ENCODE measurements around the gene SHROOM4.

The SHROOM4 gene

GRCh38 chrX:50579955-50580354 is 234.0 kb downstream of the SHROOM4 start:
- TF ChIP-seq EZH2phosphoT487 (IDR thresholded peaks at IDR 0.05; ENCODE audit: borderline replicate concordance, low read length) = no peak
- TF ChIP-seq, protein P1, sequence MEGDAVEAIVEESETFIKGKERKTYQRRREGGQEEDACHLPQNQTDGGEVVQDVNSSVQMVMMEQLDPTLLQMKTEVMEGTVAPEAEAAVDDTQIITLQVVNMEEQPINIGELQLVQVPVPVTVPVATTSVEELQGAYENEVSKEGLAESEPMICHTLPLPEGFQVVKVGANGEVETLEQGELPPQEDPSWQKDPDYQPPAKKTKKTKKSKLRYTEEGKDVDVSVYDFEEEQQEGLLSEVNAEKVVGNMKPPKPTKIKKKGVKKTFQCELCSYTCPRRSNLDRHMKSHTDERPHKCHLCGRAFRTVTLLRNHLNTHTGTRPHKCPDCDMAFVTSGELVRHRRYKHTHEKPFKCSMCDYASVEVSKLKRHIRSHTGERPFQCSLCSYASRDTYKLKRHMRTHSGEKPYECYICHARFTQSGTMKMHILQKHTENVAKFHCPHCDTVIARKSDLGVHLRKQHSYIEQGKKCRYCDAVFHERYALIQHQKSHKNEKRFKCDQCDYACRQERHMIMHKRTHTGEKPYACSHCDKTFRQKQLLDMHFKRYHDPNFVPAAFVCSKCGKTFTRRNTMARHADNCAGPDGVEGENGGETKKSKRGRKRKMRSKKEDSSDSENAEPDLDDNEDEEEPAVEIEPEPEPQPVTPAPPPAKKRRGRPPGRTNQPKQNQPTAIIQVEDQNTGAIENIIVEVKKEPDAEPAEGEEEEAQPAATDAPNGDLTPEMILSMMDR (IDR thresholded peaks at IDR 0.05; ENCODE audit: low read depth, low read length, poor library complexity, severe bottlenecking) = peak; percentile 54
- Histone ChIP-seq H3K4me1 (ENCODE audit: control insufficient read depth, low read length) (no peaks in the 10 kb centered on the region), H3K4me3 (ENCODE audit: low read length) (no peak overlapping the region), H3F3A (ENCODE audit: control insufficient read depth, insufficient read depth) (no peaks in the 10 kb centered on the region), H3K36me3 (ENCODE audit: control insufficient read depth, low read length) (no peaks in the 10 kb centered on the region), H4K20me1 (ENCODE audit: control insufficient read depth, insufficient read depth, low read depth, low read length) (no peaks in the 10 kb centered on the region), H3K27me3 (ENCODE audit: control insufficient read depth, low read length) (no peaks in the 10 kb centered on the region; the same call in 1 of the 2 replicates), H3K9me2 (replicated peaks; ENCODE audit: control insufficient read depth, low read length) (no peaks in the 10 kb centered on the region), H3K27ac (ENCODE audit: low read depth, low read length) (no peak overlapping the region), H3K79me2 (ENCODE audit: control insufficient read depth, low read length) (no peaks in the 10 kb centered on the region), H3K9me3 (ENCODE audit: control insufficient read depth, insufficient read depth, low read length) (no peaks in the 10 kb centered on the region), H3K4me2 (ENCODE audit: low read length) (no peak overlapping the region)

DNA sequence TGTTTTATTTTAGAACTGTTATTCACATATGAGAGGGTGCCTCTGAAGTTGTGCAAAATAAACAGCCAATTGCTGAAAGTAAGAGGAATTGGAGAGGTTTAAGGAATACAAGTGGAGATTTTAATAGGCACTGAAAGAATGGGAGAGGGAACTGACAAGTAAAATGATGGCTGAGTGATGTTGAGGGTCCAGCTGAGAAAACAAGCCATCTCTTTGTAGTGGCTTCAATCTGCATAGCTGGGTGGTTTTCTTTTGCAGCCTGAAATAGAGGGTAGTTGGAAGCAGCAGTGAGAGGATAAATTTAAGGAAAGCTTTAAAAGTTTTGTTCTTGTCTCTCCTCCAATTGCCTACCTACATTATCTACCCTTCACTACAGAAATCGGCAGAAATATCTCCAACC is 236.7 kb downstream of the SHROOM4 start:
- no peak overlapping the region for H3K4me2 ChIP-seq (ENCODE audit: low read length)
- no peaks in the 10 kb centered on the region for H3K79me2 ChIP-seq (ENCODE audit: control insufficient read depth, low read length)
- H3K4me3 ChIP-seq (ENCODE audit: low read length) = no peak overlapping the region
- H3K36me3 ChIP-seq (ENCODE audit: control insufficient read depth, low read length) = no peaks in the 10 kb centered on the region
- no peaks in the 10 kb centered on the region for H3K9me3 ChIP-seq (ENCODE audit: control insufficient read depth, insufficient read depth, low read length)
- no peaks in the 10 kb centered on the region for H4K20me1 ChIP-seq (ENCODE audit: control insufficient read depth, insufficient read depth, low read depth, low read length)
- no peaks in the 10 kb centered on the region for H3F3A ChIP-seq (ENCODE audit: control insufficient read depth, insufficient read depth)
- H3K27me3 ChIP-seq (ENCODE audit: control insufficient read depth, low read length) = no peaks in the 10 kb centered on the region; the same call in 1 of the 2 replicates
- no peak overlapping the region for H3K27ac ChIP-seq (ENCODE audit: low read depth, low read length)
- H3K4me1 ChIP-seq (ENCODE audit: control insufficient read depth, low read length) = no peaks in the 10 kb centered on the region
- no peak for TF ChIP-seq EZH2phosphoT487 (IDR thresholded peaks at IDR 0.05; ENCODE audit: borderline replicate concordance, low read length)
- TF ChIP-seq, protein P1 (IDR thresholded peaks at IDR 0.05; ENCODE audit: low read depth, low read length, poor library complexity, severe bottlenecking) = no peak
- no peaks in the 10 kb centered on the region for H3K9me2 ChIP-seq (replicated peaks; ENCODE audit: control insufficient read depth, low read length)

DNA sequence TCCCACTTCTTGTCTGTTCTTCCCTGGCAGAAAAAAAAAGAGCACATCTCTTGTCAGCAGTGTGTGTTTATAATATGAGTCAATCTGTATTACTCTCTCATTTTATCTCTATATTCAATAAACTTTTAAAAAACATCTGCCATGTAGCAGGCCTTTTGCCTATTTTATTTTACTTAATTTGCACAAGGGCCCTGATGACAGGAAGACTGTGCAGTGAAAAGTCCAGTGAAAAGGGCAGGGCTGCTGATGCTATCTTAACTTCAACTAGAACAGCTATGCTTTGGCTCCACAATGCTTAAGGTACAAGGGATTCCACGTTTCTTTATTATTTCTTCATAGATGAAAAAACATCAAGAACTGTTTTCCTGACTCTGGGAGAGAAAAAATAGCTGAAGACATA is 246.4 kb downstream of the SHROOM4 start:
- H3K4me1 ChIP-seq (ENCODE audit: control insufficient read depth, low read length) = no peaks in the 10 kb centered on the region
- no peaks in the 10 kb centered on the region for H3K36me3 ChIP-seq (ENCODE audit: control insufficient read depth, low read length)
- H3K4me3 ChIP-seq (ENCODE audit: low read length) = no peak overlapping the region
- H3K9me2 ChIP-seq (replicated peaks; ENCODE audit: control insufficient read depth, low read length) = no peaks in the 10 kb centered on the region
- no peak overlapping the region for H3K4me2 ChIP-seq (ENCODE audit: low read length)
- no peaks in the 10 kb centered on the region for H3F3A ChIP-seq (ENCODE audit: control insufficient read depth, insufficient read depth)
- no peaks in the 10 kb centered on the region for H3K27me3 ChIP-seq (ENCODE audit: control insufficient read depth, low read length)
- no peak overlapping the region for H3K27ac ChIP-seq (ENCODE audit: low read depth, low read length)
- no peaks in the 10 kb centered on the region for H4K20me1 ChIP-seq (ENCODE audit: control insufficient read depth, insufficient read depth, low read depth, low read length)
- TF ChIP-seq EZH2phosphoT487 (IDR thresholded peaks at IDR 0.05; ENCODE audit: borderline replicate concordance, low read length) = no peak
- TF ChIP-seq, protein P1 (IDR thresholded peaks at IDR 0.05; ENCODE audit: low read depth, low read length, poor library complexity, severe bottlenecking) = no peak
- no peaks in the 10 kb centered on the region for H3K79me2 ChIP-seq (ENCODE audit: control insufficient read depth, low read length)
- no peaks in the 10 kb centered on the region for H3K9me3 ChIP-seq (ENCODE audit: control insufficient read depth, insufficient read depth, low read length)

Data from DOHH2 (cell line).